NOMO-1 treated with DMSO at 0.1 percent for 48 hours (cell line): ENCODE results near the gene AKNAD1.

Experiments used
- DNase-seq: peaks from one replicate; lab custom pipeline; 2025; ENCODE audit not compliant: unreplicated experiment; lab: John Stamatoyannopoulos, UW

AKNAD1 gene

GRCh38 chr1:108865316-108865910 lies 8.5 kb upstream of the AKNAD1 start:
- DNase-seq: no peak

GRCh38 chr1:108863984-108864383 lies 7.1 kb upstream of the AKNAD1 start:
- no peak for DNase-seq

GRCh38 chr1:108862698-108863477 lies 6.0 kb upstream of the AKNAD1 start:
- DNase-seq: peak; percentile 60

- peak; percentile 66 for DNase-seq
Observed at GRCh38 chr1:108862017-108862610, 5.2 kb upstream of the AKNAD1 start.

- peak; percentile 29 for DNase-seq
Observed at GRCh38 chr1:108861566-108861965, 4.7 kb upstream of the AKNAD1 start.

DNA sequence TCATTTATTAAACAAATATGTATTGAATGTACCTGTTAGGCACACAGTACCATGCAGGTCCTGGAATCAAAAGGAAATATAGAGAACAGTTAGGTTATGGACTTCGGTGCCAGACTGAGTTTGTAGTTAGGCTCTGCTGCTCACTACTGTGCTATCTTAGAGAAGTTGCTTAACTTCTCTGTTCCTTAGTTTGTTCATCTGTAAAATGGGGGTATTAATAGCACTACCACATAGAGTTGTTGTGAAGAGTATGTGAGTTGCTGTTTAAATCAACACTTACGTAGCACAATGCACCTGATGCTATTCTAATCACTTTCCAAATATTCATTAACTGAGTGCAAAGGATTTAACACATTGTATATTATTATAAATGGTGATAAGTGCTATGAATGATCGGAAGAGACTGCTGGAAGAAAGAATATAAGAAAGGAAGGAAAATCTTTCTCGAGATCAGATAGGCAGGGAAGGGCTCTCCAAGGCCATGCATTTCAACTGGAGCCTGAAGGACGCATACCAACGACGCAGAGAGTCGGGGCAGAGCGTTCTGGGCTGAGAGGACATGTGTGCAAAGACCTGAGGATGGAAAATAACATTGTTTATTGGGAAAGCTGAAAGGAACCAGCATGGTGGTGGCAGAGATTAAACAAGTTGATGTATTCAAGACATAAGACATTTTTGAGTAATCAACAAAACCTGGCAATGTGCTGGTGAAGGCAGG lies 3.5 kb upstream of the AKNAD1 start:
- DNase-seq: no peak

DNA sequence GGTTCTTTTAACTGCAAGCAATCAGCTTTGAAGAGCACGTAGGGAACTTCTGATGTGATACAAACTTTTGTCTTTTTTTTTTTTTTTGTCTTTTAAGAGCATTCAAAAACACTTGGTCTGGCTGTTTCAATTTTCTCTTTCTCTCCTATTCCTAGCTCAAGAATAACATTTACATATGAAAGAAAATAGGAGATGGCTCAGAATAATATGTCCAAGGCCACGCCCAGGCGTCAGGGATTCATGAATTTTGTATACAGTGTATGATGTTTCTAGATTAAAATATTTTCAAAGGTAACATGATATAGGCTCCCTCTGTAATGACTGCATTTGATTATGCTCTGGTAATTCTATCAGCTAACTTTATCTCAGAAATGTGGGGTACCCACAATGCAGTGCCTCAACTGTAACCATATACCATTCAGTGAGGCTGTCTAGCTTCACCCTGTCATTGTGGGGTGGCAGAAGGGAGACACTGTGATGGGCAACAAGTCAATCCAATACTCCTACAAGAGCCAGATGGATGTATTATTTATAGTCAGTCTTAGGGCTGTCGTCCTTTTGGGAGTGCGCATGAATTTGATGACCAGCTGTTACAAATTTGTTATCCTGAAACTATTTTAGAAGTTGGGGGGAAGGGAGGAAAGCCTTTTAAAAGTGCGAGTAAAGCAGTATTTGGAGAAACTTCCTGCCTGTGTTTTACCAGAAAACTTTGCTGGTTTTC lies 1.5 kb upstream of the AKNAD1 start:
- no peak for DNase-seq

- DNase-seq: no peak
Observed at GRCh38 chr1:108854221-108855019, 2.5 kb downstream of the AKNAD1 start.

- peak; percentile 37 for DNase-seq
Observed at GRCh38 chr1:108852221-108852975, 4.5 kb downstream of the AKNAD1 start.

DNA sequence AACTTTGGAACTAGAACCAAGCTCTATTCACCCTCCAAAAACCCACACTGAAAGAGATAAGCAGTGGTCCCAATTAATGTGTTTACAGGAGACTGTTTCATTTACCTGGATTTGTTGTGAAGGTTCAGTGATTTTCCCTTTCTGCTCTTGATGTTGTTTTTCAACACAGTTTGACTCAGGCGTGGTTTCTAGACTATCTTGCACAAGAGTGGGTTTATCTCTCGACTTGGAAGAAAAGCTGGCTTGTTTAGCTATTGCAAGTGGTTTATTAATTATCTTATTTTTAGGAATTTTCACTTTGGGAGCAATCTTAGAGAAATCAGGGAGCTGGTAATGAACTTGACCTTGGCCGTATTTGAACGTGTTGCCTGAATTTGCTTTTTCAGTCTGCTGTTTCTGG lies 5.3 kb downstream of the AKNAD1 start:
- DNase-seq: no peak

DNA sequence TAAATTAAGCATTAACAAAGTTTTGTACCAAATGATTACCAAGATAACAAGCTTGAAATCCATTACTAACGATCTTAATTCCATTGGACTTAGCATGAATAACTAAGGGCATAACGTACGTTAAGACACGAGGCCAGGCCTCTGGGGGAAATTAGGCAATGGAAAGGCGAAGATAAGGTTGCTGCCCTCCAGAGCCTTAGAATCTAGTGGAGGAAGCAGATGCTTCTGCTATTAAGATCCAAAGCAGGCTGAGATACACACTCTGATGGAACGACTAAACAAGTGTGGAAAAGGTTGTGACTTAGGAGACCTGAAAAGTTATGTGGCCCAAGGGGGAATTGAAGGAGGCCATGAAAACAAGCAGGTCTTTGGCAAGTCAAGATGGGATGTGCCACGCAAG lies 6.0 kb downstream of the AKNAD1 start:
- no peak for DNase-seq

DNA sequence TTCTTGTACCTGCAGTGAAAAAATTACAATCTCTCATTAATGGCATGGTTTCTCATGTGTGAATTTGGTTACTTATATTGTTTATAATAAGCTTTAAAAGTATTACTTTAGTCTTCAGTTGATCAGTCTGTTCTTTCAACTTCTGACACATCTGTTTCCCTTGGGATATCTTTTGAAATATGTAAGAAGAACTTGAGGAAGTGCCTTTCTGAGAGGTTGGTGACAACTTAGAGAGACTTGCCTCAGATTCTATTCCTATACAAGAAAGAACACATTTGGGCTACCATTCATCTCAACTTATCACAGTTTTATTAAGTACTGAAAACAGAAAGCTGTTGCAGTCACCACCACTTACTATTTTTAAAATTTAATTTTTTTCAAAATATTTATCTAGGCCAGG lies 8.1 kb downstream of the AKNAD1 start:
- no peak for DNase-seq

GRCh38 chr1:108847494-108847893 lies 9.4 kb downstream of the AKNAD1 start:
- no peak for DNase-seq

- peak; percentile 56 for DNase-seq
Observed at GRCh38 chr1:108845991-108846390, 10.9 kb downstream of the AKNAD1 start.

DNA sequence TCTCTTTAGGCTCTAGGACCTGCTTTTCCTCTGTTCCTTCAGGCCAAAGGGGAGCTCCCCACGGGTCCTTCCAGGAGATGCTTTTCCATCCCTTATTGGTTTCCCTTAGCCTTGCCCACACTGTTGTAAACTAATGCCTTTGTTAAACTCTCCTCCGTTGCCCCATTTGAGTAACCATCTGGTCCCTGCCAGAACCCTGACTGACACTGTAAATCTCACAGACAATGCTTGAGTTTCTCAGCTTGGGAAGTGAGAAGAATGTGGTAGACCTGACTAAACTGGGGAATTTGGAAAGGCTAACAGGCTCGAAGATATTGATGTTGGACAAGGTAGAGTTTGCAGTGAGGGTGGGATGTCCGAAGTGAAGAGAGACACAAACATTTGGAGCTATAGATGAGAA lies 11.4 kb downstream of the AKNAD1 start:
- no peak for DNase-seq

- no peak for DNase-seq
Observed at GRCh38 chr1:108843390-108844137, 13.3 kb downstream of the AKNAD1 start.

- no peak for DNase-seq
Observed at GRCh38 chr1:108842525-108843181, 14.2 kb downstream of the AKNAD1 start.

DNA sequence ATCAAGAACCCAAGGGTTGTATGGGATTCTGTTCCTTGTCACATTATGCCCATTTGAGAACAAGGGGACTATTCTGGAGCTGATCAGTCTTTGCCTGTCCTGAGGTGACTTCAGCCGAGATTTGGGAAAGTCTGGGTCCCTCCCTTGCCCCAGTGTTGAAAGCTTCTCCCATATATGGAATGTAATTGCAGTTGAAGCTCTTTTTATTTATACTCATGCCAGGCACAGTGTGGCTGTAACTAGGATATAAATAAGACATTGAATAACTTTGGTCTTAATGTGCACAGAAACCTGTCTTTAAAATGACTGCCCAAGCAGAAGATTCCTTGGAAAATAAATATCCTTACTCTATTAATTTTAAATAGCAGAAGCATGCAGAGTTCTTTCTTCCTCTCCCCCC lies 15.2 kb downstream of the AKNAD1 start:
- DNase-seq: no peak
